ENCODE data around the gene GGA2.
A peak's percentile ranks its signal among the peaks of the same experiment; 100 is the strongest.

The GGA2 gene

DNA sequence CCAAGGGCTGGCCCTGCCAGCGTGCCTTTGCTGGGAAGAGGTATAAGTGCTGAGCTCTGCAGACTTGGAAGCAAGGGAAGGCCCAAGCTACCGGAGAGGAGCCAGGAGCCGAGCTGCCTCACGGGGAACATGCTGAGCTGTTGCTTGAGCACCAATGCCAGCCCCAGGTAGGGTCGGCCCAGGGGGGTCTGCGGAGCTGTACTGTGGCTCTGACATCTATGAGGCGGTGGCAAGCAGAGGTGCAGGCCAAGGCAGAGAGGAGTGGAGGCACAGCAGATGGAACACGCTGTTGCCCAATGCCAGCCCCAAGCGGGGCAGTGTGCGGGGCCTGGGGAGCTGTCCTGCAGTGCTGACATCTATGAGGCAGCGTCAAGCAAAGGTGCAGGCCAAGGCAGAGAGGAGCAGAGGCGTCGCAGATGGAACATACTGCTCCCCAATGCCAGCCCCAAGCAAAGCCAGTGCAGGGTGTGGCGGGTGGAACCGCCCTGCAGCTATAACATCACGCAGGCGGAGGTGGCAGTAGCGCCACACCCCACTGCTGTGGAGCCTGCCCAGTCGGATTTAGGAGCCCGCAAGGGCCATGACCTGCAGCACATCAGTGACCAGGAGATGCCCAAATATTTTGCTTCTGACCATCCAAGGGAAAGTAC is 10.0 kb downstream of the GGA2 start:
- H3K4me1 Mint-ChIP-seq, result peaks cover 33% of the 10 kb centered on the region
- H3K36me3 Mint-ChIP-seq (ENCODE audit: low read depth), result peaks cover 4% of the 10 kb centered on the region
- no peak overlapping the region for H3K4me3 Mint-ChIP-seq
- H3K27ac Mint-ChIP-seq, result no peak overlapping the region
- H3K9me3 Mint-ChIP-seq, result no peaks in the 10 kb centered on the region
- no peaks in the 10 kb centered on the region for H3K27me3 Mint-ChIP-seq (ENCODE audit: low read depth)
- TF ChIP-seq, protein P1, sequence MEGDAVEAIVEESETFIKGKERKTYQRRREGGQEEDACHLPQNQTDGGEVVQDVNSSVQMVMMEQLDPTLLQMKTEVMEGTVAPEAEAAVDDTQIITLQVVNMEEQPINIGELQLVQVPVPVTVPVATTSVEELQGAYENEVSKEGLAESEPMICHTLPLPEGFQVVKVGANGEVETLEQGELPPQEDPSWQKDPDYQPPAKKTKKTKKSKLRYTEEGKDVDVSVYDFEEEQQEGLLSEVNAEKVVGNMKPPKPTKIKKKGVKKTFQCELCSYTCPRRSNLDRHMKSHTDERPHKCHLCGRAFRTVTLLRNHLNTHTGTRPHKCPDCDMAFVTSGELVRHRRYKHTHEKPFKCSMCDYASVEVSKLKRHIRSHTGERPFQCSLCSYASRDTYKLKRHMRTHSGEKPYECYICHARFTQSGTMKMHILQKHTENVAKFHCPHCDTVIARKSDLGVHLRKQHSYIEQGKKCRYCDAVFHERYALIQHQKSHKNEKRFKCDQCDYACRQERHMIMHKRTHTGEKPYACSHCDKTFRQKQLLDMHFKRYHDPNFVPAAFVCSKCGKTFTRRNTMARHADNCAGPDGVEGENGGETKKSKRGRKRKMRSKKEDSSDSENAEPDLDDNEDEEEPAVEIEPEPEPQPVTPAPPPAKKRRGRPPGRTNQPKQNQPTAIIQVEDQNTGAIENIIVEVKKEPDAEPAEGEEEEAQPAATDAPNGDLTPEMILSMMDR (IDR thresholded peaks at IDR 0.05; ENCODE audit: unreplicated experiment in 3 of 3), result no peak

DNA sequence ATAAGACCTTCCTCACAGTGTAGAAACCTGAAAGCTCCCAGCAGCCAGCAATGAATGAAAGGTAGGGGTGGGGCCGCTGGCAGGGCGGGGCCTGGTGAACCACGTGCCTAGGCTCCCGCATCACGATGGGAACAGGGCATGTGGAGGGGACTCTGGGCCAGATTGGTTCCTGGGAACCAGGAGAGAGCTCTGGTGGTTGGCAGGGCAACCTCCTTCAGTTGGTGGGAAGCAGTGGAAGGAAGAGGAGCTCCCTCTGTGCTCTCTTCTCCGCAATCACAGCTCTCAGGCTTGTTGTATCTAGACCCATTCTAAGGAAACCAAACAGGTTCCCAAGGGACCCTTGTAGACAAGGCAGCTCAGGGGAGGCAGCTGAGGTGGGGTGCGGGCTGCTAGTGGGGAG is 10.5 kb downstream of the GGA2 start:
- H3K27me3 Mint-ChIP-seq (ENCODE audit: low read depth), result no peaks in the 10 kb centered on the region
- H3K36me3 Mint-ChIP-seq (ENCODE audit: low read depth), result peaks cover 4% of the 10 kb centered on the region
- TF ChIP-seq, protein P1 (IDR thresholded peaks at IDR 0.05; ENCODE audit: unreplicated experiment in 3 of 3), result no peak
- no peak overlapping the region for H3K4me3 Mint-ChIP-seq
- peaks cover 28% of the 10 kb centered on the region for H3K4me1 Mint-ChIP-seq
- no peak overlapping the region for H3K27ac Mint-ChIP-seq
- H3K9me3 Mint-ChIP-seq, result no peaks in the 10 kb centered on the region

DNA sequence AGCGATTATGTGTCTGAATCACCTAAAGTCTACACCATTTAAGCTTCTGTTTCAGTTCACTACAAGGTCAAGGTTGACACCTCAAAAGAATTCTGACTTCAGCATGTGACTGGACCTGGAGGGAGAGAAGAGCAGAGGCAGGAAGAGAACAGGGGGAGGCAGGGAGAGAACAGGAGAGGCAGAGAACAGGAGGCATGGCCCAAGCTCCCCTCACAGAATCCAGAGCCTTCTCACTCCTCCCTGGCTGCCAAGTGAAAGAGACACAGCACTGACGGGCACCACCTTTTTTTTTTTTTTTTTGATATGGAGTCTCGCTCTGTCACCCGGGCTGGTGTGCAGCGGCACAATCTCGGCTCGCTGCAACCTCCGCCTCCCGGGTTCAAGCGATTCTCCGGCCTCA is 11.4 kb downstream of the GGA2 start:
- H3K27me3 Mint-ChIP-seq (ENCODE audit: low read depth), result no peaks in the 10 kb centered on the region
- H3K9me3 Mint-ChIP-seq, result no peaks in the 10 kb centered on the region
- peaks cover 7% of the 10 kb centered on the region for H3K36me3 Mint-ChIP-seq (ENCODE audit: low read depth)
- H3K27ac Mint-ChIP-seq, result peak overlapping the region in 1 of 3 experiments; percentile 28
- TF ChIP-seq, protein P1 (IDR thresholded peaks at IDR 0.05; ENCODE audit: unreplicated experiment in 3 of 3), result no peak
- no peak overlapping the region for H3K4me3 Mint-ChIP-seq
- peaks cover 20% of the 10 kb centered on the region for H3K4me1 Mint-ChIP-seq

DNA sequence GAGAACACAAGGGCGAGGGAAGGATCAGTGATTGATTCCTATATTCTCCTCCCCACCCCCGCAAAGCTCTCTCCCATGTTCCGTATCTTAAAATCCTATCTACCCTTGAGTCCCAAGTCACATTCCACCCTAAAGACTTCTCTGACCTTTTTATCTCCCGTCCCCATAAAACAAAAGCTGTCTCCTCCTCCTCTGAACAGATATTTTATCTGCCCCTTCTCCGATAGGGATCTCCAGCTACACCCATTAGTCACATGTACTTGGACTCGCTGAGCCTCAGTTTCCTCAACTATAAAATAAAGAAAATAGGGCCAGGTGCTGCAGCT is 12.8 kb downstream of the GGA2 start:
- Mint-ChIP-seq H3K4me3 (no peak overlapping the region), H3K27me3 (ENCODE audit: low read depth) (no peaks in the 10 kb centered on the region), H3K36me3 (ENCODE audit: low read depth) (peaks cover 15% of the 10 kb centered on the region), H3K9me3 (no peaks in the 10 kb centered on the region), H3K4me1 (peaks cover 14% of the 10 kb centered on the region), H3K27ac (peak overlapping the region; percentile 14 to 64 (median 56))
- TF ChIP-seq, protein P1 (IDR thresholded peaks at IDR 0.05; ENCODE audit: unreplicated experiment in 3 of 3), result no peak

DNA sequence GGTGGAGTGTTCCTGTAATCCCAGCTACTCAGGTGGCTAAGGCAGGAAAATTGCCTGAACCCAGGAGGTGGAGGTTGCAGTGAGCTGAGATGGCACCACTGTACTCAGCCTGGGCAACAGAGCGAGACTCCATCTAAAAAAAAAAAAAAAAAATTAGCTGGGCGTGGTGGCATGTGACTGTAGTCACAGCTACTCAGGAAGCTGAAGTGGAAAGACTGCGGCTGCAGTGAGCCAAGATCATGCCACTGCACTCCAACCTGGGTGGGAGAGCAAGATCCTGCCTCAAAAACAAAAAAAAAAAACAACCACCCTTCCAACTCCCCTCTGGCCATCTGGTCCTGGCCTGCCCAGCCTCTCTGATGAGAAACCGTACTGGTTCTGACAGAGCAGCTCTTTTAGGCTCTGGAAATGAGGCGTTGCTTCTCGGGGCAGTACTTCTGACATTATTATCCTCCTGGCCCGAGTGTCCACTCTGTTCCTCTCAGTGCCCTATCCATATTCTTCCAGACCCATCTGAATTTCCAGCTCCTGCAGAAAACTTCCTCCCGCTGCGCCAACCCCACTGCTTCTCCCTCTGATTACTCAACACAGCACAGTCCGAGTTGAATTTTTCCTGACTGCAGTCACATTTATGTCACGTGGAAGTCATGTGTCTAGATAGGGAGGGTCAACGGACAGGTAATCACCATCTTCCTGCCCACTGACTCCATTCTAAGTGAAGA is 13.3 kb downstream of the GGA2 start:
- H3K9me3 Mint-ChIP-seq, result no peaks in the 10 kb centered on the region
- H3K27me3 Mint-ChIP-seq (ENCODE audit: low read depth), result no peaks in the 10 kb centered on the region
- peak overlapping the region; percentile 14 to 64 (median 56) for H3K27ac Mint-ChIP-seq
- H3K36me3 Mint-ChIP-seq (ENCODE audit: low read depth), result peaks cover 20% of the 10 kb centered on the region
- H3K4me1 Mint-ChIP-seq, result peaks cover 13% of the 10 kb centered on the region
- H3K4me3 Mint-ChIP-seq, result no peak overlapping the region
- TF ChIP-seq, protein P1 (IDR thresholded peaks at IDR 0.05; ENCODE audit: unreplicated experiment in 3 of 3), result no peak

DNA sequence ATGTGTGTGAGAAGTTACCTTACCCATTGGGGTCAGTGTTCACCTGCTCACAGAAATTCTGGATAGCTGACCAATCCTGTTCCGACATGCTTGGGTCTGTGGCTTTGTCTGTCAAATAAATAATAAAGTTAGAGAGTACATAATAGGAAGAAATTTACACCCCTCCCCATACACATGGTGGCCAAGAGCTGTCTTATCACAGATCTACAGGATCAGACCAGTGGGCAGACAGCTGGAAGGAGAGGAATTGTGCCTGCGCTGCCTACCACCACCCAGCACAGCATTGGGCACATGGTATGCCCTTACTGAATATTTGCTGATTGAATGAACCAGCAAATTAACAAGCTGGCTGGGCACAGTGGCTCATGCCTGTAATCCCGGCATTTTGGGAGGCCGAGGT is 14.6 kb downstream of the GGA2 start:
- Mint-ChIP-seq H3K9me3 (no peaks in the 10 kb centered on the region), H3K27me3 (ENCODE audit: low read depth) (no peaks in the 10 kb centered on the region), H3K4me3 (no peak overlapping the region), H3K4me1 (peaks cover 11% of the 10 kb centered on the region), H3K27ac (no peak overlapping the region), H3K36me3 (ENCODE audit: low read depth) (peaks cover 32% of the 10 kb centered on the region)
- TF ChIP-seq, protein P1 (IDR thresholded peaks at IDR 0.05; ENCODE audit: unreplicated experiment in 3 of 3), result no peak

Measured in nephron (organoid).